GM21576 (cell line): ENCODE results near the gene KCNH3.

Source experiments
- ATAC-seq: cut with Tn5 transposase; IDR thresholded peaks from one replicate; pipeline ENCODE4 v1.9.1; 2021; ENCODE audit warnings: mild to moderate bottlenecking, moderate library complexity; ENCODE audit not compliant: unreplicated experiment

Gene KCNH3

GRCh38 chr12:49543914-49544815 is 5.3 kb downstream of the KCNH3 start:
- ATAC-seq, result no peak

- no peak for ATAC-seq
Observed at GRCh38 chr12:49545815-49546214, 7.0 kb downstream of the KCNH3 start.

GRCh38 chr12:49546481-49546880 is 7.7 kb downstream of the KCNH3 start:
- ATAC-seq, result no peak

GRCh38 chr12:49547090-49547690 is 8.4 kb downstream of the KCNH3 start:
- ATAC-seq, result no peak

GRCh38 chr12:49548481-49548821 is 9.6 kb downstream of the KCNH3 start:
- ATAC-seq, result no peak

- ATAC-seq, result no peak
Observed at GRCh38 chr12:49548822-49549648, 10.2 kb downstream of the KCNH3 start.

GRCh38 chr12:49549735-49550692 is 11.2 kb downstream of the KCNH3 start:
- no peak for ATAC-seq

- ATAC-seq, result no peak
Observed at GRCh38 chr12:49550693-49551252, 11.9 kb downstream of the KCNH3 start.

- no peak for ATAC-seq
Observed at GRCh38 chr12:49552014-49552413, 13.2 kb downstream of the KCNH3 start.

- ATAC-seq, result no peak
Observed at GRCh38 chr12:49552425-49552824, 13.6 kb downstream of the KCNH3 start.

- no peak for ATAC-seq
Observed at GRCh38 chr12:49552899-49553298, 14.1 kb downstream of the KCNH3 start.

- peak; percentile 45 for ATAC-seq
Observed at GRCh38 chr12:49553512-49554088, 14.8 kb downstream of the KCNH3 start.

- no peak for ATAC-seq
Observed at GRCh38 chr12:49554266-49554665, 15.4 kb downstream of the KCNH3 start.

- ATAC-seq, result no peak
Observed at GRCh38 chr12:49555631-49556390, 17.0 kb downstream of the KCNH3 start.

GRCh38 chr12:49556391-49557186 is 17.8 kb downstream of the KCNH3 start:
- ATAC-seq, result no peak

GRCh38 chr12:49557187-49557916 is 18.5 kb downstream of the KCNH3 start:
- ATAC-seq, result no peak

- ATAC-seq, result no peak
Observed at GRCh38 chr12:49557917-49558215, 19.0 kb downstream of the KCNH3 start.

GRCh38 chr12:49558526-49558925 is 19.7 kb downstream of the KCNH3 start:
- ATAC-seq, result no peak
